Left kidney (tissue), 2 donors: ENCODE data around the gene DAO. TPM values are rescaled to one million over a fixed set of nuclear protein-coding genes. Genes with fewer than 3 reads are reported as not detected.

ENCODE experiments used
- DNase-seq: peaks from one replicate; pipeline ENCODE4 v3.0.0-alpha.2; 2013
- polyA plus RNA-seq: library from polyadenylated mRNA; unstranded; fragments of 120-200 nt; gene quantifications from one replicate; pipeline ENCODE4 v1.2.1, GENCODE V29; 2013; ENCODE audit not compliant: insufficient read length

Gene DAO
- polyA plus RNA-seq, 1 donor, result 0.58 TPM

DNA sequence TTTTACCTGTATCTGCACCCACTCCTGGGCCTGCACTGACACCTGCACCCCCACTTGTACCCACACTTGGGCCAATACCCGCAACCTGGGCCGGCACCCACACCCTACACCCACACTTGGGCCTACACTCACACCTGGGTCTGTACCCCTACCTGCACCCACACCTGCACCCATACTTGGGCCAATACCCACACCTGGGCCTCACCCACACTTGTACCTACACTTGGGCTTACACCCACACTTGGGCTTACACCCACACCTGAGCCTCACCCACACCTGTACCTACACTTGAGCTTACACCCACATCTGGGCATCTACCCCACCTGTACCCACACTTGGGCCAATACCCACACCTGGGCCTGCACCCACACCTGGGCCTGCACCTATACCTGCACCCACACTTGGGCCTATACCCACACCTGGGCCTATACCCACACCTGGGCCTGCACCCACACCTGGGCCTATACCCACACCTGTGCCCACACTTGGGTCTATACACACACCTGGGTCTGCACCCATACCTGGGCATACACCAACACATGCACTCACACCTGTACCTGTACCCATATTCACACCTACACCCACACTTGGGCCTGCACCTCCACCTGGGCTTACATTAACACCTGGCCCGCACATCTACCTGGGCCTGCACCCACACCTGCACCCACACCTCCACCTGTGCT is 39.2 kb downstream of the DAO start:
- no peak for DNase-seq

DNA sequence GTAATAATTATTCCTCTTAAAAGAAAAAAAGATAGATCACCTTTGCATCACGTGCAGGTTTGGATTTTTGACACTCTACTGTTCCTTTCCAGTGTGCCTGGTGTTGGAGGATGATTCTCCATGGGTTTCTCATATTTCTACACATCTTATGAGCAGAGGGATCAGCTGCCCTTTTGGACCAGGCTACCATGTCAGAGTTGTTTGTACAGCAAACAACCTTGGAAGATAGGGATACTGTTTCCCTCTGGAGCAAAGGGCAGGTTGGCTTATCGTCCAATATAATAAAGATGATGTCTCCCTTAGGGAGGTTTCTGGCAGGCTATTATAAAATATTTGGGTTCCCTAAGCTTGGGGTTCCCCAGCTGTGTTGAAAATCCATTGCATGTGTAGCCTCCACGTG is 42.1 kb downstream of the DAO start:
- no peak for DNase-seq

DNA sequence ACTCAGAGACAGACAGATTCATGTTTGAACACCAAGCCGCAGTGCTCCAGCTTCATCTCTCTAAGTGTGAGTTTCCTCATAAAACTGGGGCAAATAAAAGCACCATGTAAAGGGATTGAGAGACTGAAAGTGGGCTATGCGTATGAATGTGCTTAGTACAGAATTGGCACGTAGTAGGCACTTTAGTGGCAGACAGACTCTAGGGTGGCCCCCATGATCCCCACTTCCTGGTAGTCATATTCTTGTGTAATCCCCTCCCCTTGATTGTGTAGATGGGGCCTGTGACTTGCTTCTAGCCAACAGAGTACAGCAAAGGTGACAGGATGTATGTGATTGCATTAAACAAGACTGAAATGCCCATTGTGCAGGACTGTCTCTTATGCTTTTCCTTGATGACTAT is 43.0 kb downstream of the DAO start:
- no peak for DNase-seq

GRCh38 chr12:108928695-108929094 is 48.8 kb downstream of the DAO start:
- no peak for DNase-seq

- no peak for DNase-seq
Measured at GRCh38 chr12:108930155-108930554, 50.3 kb downstream of the DAO start.

DNA sequence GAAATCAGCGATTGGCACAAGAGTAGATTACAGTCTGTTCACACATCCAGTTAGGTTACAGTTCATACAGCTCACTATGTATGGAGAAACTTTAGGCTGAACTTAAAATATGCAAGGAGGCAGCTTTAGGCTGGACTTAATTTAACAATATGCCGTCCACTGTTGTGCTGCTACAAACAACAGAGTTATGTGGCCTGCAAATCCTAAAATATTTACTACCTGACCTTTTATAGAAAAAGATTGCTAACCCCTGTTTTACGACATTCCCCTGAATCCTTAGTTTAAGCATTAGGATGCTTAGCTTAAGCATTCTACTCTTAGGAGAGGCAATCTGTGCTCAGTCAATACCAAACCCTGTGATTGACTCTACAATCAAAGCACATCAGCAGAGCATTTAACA is 50.9 kb downstream of the DAO start:
- DNase-seq, result no peak

DNA sequence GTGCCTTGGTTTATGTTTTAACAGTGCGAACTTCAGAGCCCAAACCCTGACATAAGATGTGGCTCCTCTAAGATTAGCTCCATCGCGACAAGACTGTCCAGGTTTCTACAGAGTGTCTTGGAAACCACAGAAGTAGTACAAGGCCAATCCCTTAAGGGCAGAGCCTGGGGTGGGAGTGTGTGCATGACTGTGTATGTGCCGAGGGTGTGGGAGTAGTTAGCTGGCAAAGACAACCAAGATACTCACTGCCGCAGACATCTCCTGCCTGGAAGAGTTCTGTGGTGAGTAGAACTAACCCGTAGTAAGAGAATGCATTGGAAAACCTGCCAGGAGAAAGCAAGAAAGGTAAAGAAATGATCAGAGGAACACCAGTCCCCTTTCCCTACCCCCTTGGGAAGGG is 54.1 kb downstream of the DAO start:
- no peak for DNase-seq

DNA sequence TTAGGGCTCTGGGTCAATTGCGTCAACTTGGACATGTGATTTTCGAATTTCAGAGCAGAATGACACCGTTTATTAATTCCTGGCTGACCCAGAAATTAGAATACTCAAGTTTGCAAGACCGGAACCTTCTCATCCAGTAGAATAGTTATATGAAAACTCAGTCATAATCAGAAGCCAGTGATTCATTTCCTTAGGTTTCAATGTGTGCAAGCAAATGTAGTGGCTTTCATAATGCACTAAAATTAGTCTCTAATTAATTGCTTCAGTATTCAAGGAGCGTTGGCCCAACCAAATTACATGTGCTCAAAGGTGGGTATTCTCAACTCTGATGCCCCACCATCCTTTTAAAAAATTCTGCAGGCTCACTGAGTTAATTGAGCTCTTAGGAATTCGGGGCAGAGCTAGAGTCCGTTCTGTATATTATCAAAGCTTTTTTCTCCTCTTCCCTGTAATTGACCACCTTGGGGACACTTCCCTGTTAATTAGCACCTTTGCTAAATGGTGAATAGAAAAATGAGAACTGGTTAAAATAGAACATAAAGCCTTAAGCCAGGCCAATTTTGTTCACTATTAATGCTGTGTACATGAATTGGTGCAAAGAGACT is 55.4 kb downstream of the DAO start:
- no peak for DNase-seq

DNA sequence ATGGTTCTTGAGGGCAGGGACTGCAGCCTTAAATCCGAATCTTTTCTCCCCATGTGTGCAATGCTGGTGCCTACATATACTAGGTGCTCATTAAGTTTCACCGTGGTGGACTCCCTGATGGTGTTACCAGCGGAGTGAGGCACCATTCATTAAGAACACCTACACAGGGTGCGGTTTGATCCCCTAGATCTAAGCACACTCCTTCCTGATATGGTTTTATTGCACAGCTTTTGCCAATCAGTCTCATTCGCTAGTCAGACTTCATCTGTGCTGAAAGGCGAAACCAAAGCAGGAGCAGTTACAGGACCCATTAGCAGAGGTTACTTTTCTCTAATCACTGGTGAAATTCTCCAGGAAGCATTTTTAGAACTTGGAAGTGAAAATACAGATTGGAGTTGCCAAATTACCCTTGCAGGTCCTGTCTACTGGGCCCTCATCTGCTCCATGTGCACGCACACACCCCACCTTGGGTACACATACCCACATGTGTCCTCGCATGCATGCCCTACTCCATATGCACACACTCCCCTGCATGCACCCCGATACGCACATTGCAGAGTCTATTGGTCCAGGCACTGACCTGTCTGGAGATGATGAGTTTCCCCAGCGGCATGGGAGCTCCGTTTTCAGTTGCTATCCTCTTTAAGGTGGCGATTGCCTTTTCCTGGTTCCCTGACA is 58.5 kb downstream of the DAO start:
- no peak for DNase-seq

GRCh38 chr12:108939594-108939993 is 59.7 kb downstream of the DAO start:
- no peak for DNase-seq

- no peak for DNase-seq
Measured at GRCh38 chr12:108940138-108940537, 60.2 kb downstream of the DAO start.

- DNase-seq, result no peak
Measured at GRCh38 chr12:108947097-108947496, 67.2 kb downstream of the DAO start.

DNA sequence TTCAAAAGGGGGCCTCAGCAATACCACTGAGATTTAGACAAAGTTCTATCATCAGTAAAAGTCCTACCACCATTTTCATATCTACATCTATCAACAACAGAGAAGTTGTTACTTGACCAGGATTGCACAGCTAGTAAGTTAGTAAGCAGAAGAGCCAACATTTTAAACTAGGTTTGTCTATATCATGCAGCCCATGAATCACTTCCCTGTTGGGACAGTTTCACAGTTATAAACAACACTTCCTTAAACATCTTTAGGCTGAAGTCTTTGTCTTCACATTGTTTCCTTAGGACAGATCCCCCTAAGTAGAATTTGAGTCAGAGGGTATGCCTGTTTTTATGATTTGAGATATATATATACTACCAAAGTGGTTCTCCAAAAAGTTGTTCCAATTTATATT is 68.5 kb downstream of the DAO start:
- DNase-seq, result no peak

GRCh38 chr12:108949976-108950375 is 70.1 kb downstream of the DAO start:
- no peak for DNase-seq

Other genes with a start within 250 kb of the DAO start
- gene SELPLG, start 246.2 kb upstream of the DAO start, polyA plus RNA-seq, result 1.3 TPM
- gene CORO1C, start 148.6 kb upstream of the DAO start, polyA plus RNA-seq, result 72.3 TPM
- 22.9 TPM for gene SSH1, start 22.5 kb upstream of the DAO start, polyA plus RNA-seq
- 0.10 TPM for gene SVOP, start 141.0 kb downstream of the DAO start, polyA plus RNA-seq
- 30.5 TPM for gene USP30, start 172.5 kb downstream of the DAO start, polyA plus RNA-seq
- gene ALKBH2, start 213.4 kb downstream of the DAO start, polyA plus RNA-seq, result 30.0 TPM
- gene UNG, start 217.5 kb downstream of the DAO start, polyA plus RNA-seq, result 71.0 TPM
- 28.2 TPM for gene ACACB, start 236.5 kb downstream of the DAO start, polyA plus RNA-seq